HEK293T (cell line): ENCODE data around the gene CHMP2A.

ENCODE experiments used
- ARNT ChIP-seq: fragments of 450-650 bp; IDR thresholded peaks from 2 replicates; pipeline ENCODE4 v1.6.1; 2017; ENCODE audit warnings: mild to moderate bottlenecking
- CTBP1 ChIP-seq: fragments of 450-650 bp; IDR thresholded peaks from 2 replicates; pipeline ENCODE4 v1.6.1; 2016; ENCODE audit warnings: borderline replicate concordance
- FOXA1 ChIP-seq: fragments of 450-650 bp; IDR thresholded peaks from 2 replicates; pipeline ENCODE4 v1.6.1; 2016; ENCODE audit warnings: mild to moderate bottlenecking
- FOXM1 ChIP-seq: fragments of 450-650 bp; IDR thresholded peaks from 2 replicates; pipeline ENCODE4 v1.6.1; 2017; ENCODE audit warnings: mild to moderate bottlenecking, borderline replicate concordance
- SP1 ChIP-seq: fragments of 450-650 bp; IDR thresholded peaks from 2 replicates; pipeline ENCODE4 v1.6.1; 2017

GRCh38 chr19:58511353-58512208, 43.3 kb downstream of the CHMP2A start, which contains the start of gene SLC27A5:
- TF ChIP-seq CTBP1, result no peak
- no peak for TF ChIP-seq SP1
- TF ChIP-seq FOXA1, result no peak
- no peak for TF ChIP-seq FOXM1
- no peak for TF ChIP-seq ARNT
